Left ventricle myocardium inferior (tissue), 1 donor: ENCODE measurements around the gene IQSEC2. TPM values are rescaled to one million over a fixed set of nuclear protein-coding genes. Genes with fewer than 3 reads are reported as not detected.

Experiments
- DNase-seq: peaks from one replicate; pipeline ENCODE4 v3.0.0-alpha.2; 2020
- H3K27ac ChIP-seq: fragments of 200-600 bp; replicated peaks from 2 replicates; pipeline ENCODE4 v1.8.0; 2021
- H3K27me3 ChIP-seq: fragments of 200-600 bp; 2 replicates; pipeline ENCODE4 v1.8.0; 2021; ENCODE audit warnings: low read depth
- H3K36me3 ChIP-seq: fragments of 200-600 bp; 2 replicates; pipeline ENCODE4 v1.8.0; 2021
- H3K4me1 ChIP-seq: fragments of 200-600 bp; 2 replicates; pipeline ENCODE4 v1.8.0; 2021
- H3K4me3 ChIP-seq: fragments of 200-600 bp; 2 replicates; pipeline ENCODE4 v1.8.0; 2021; ENCODE audit warnings: mild to moderate bottlenecking, moderate library complexity
- H3K9me3 ChIP-seq: fragments of 200-600 bp; replicated peaks from 2 replicates; pipeline ENCODE4 v1.8.0; 2021
- intact Hi-C: fragments of 100-400 bp; cut with micrococcal nuclease; formaldehyde crosslinking; loops from one replicate; pipeline ENCODE4 v1.11.0; 2022
- total RNA-seq: library from RNA; stranded (reverse); fragmentation: NEBNext Ultra II Directional; extraction: Animal tissue kit (Norgen Biotek cat#: 25700); gene quantifications from one replicate; pipeline ENCODE4 v1.2.1, GENCODE V29; 2021
- TF ChIP-seq, protein P1 (sequence below): fragments of 200-600 bp; IDR thresholded peaks from 2 replicates; pipeline ENCODE4 v1.8.0; 2021; ENCODE audit warnings: antibody characterized with exemption, mild to moderate bottlenecking, borderline replicate concordance
- donor health status: DM: no; HTN: yes; CAD: no; lungs with severe emphysema.

IQSEC2 gene
- total RNA-seq, 1 donor from 2014 or later: 17.1 TPM

DNA sequence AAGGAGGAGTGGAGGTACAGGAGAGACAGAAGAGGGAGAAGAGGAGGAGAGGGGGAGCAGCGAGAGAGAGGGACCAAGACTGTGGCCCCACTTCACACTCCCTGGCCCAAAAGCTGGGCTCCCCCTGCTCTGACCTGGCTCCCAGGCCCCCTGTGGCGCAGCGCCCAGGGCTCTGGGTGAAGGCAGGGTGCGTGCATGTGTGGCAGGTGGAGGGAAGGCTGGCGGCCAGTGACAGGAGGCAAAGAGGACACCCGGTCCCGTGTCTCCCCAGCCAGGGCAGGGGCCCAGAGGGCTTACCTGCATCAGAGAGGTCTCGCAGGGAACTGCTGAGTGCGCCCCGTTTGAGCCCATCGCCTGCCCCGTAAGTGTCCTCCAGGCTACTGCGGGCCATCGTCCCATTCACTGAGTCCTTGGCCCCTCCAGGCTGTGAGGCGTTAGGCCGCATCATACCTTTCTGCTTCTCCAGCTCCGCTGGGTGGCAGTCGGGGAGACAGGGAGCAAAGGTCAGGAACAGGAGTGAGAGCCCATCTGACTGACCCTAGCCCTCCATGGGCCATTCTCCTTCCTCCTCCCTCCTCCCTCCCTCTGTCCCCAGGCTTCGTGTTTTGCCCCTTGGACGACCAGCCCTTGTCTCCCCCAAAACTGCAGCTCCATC is 45.2 kb downstream of the IQSEC2 start:
- DNase-seq: no peak
- Histone ChIP-seq H3K4me1 (no peaks in the 10 kb centered on the region), H3K36me3 (peaks cover under 1% of the 10 kb centered on the region), H3K27me3 (no peaks in the 10 kb centered on the region), H3K27ac (no peak overlapping the region), H3K4me3 (no peak overlapping the region), H3K9me3 (no peaks in the 10 kb centered on the region)
- intact Hi-C loops: no loop called here
- TF ChIP-seq, protein P1, sequence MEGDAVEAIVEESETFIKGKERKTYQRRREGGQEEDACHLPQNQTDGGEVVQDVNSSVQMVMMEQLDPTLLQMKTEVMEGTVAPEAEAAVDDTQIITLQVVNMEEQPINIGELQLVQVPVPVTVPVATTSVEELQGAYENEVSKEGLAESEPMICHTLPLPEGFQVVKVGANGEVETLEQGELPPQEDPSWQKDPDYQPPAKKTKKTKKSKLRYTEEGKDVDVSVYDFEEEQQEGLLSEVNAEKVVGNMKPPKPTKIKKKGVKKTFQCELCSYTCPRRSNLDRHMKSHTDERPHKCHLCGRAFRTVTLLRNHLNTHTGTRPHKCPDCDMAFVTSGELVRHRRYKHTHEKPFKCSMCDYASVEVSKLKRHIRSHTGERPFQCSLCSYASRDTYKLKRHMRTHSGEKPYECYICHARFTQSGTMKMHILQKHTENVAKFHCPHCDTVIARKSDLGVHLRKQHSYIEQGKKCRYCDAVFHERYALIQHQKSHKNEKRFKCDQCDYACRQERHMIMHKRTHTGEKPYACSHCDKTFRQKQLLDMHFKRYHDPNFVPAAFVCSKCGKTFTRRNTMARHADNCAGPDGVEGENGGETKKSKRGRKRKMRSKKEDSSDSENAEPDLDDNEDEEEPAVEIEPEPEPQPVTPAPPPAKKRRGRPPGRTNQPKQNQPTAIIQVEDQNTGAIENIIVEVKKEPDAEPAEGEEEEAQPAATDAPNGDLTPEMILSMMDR: no peak

DNA sequence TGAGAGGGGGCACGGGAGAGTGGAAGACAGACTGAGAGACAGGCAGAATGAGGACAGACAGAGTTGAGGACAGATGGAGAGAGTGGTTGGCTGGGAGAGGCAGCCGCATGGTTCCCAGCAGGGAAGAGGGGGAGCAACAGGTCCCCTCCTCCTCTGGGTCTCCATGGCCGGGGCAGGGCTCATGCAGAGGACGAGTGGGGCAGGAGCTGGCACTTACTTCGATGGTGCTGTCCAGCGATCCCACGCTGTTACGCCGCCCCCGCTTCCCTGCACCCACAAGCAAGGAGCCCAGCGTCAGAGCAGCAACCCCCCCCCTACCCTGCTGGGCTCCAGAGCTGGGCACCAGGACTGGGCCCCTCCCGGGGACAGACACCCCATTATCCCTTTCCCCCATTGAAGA is 45.8 kb downstream of the IQSEC2 start:
- intact Hi-C loops: no loop called here
- no peaks in the 10 kb centered on the region for H3K36me3 ChIP-seq
- TF ChIP-seq, protein P1: no peak
- no peak overlapping the region for H3K4me3 ChIP-seq
- no peak overlapping the region for H3K27ac ChIP-seq
- no peak for DNase-seq
- no peaks in the 10 kb centered on the region for H3K4me1 ChIP-seq
- no peaks in the 10 kb centered on the region for H3K9me3 ChIP-seq
- no peaks in the 10 kb centered on the region for H3K27me3 ChIP-seq

DNA sequence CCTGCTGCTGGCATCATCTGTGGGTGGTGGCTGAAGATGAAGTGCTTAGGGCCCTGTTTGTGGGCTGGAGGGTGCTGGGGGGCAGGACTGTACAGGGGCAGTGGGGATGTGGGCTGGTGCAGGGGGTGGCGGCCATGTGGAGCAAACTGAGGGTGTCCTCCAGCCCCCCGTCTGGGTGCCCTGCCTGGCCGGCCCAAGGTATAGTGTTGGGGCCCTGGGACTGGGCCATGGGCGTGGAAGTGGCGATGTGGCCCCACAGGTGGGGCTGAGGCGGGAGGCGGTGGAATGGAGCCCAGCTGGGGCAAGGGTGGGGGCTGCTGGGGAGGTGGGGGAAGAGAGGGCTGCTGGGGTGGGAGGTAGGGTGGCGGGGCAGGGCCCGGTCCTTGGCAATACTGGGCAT is 46.9 kb downstream of the IQSEC2 start:
- Histone ChIP-seq H3K27me3 (no peaks in the 10 kb centered on the region), H3K4me1 (no peaks in the 10 kb centered on the region), H3K9me3 (no peaks in the 10 kb centered on the region), H3K27ac (no peak overlapping the region), H3K36me3 (no peaks in the 10 kb centered on the region), H3K4me3 (no peak overlapping the region)
- DNase-seq: no peak
- TF ChIP-seq, protein P1: no peak
- intact Hi-C loops: no loop called here

DNA sequence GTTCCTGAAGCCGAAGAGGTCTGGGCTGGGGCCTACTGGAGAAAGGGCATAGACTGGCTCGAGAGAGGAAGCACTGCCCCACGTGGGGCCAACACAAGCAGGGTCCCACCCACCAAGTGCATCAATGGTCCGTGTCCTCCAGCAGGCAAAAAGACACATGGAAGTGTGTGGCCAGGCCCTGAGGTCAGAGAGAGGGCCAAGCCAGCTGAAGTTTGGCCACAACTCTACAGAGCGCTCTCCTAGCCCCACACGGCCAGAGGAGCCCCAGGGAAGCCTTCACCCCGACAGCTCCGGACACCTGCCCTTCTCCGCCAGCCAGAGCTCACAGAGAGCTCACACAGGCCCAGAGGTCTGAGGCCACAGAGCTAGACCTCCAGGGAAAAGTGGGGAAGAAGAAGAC is 47.8 kb downstream of the IQSEC2 start:
- Histone ChIP-seq H3K4me3 (no peak overlapping the region), H3K36me3 (no peaks in the 10 kb centered on the region), H3K27ac (no peak overlapping the region), H3K4me1 (no peaks in the 10 kb centered on the region), H3K27me3 (no peaks in the 10 kb centered on the region), H3K9me3 (no peaks in the 10 kb centered on the region)
- TF ChIP-seq, protein P1: no peak
- intact Hi-C loops: no loop called here
- no peak for DNase-seq

DNA sequence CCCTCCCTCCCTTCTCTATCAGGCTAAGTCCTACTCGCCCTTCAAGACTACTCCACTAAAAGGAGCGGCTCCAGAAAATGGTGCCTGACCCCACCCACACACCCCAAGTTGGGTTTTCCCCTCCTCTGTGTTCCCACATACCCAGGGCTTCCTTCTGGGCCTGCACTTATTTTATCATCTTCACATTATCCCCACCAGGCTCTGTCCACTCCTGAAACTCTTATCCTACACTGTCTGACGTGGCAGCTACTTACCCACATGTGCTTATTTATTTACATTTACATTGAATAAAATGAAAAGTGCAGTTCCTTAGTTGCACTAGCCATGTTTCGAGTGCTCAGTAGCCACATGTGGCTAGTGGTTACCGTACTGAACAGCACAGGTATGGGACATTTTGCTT is 51.3 kb downstream of the IQSEC2 start:
- TF ChIP-seq, protein P1: no peak
- H3K4me1 ChIP-seq: peaks cover 6% of the 10 kb centered on the region
- H3K27me3 ChIP-seq: no peaks in the 10 kb centered on the region
- H3K9me3 ChIP-seq: no peaks in the 10 kb centered on the region
- H3K4me3 ChIP-seq: no peak overlapping the region
- no peak overlapping the region for H3K27ac ChIP-seq
- H3K36me3 ChIP-seq: no peaks in the 10 kb centered on the region
- DNase-seq: no peak
- intact Hi-C loops: no loop called here
